GM19467 (cell line): ENCODE data around the gene RUNX1.

Source experiments
- ATAC-seq: cut with Tn5 transposase; IDR thresholded peaks from one replicate; pipeline ENCODE4 v1.9.1; 2021; ENCODE audit warnings: mild to moderate bottlenecking, moderate library complexity; ENCODE audit not compliant: unreplicated experiment

RUNX1 gene

GRCh38 chr21:35062016-35062415 is 12.9 kb upstream of the RUNX1 start:
- no peak for ATAC-seq

- ATAC-seq = no peak
Measured at GRCh38 chr21:35059742-35060141, 10.6 kb upstream of the RUNX1 start.

GRCh38 chr21:35058058-35058457 is 9.0 kb upstream of the RUNX1 start:
- ATAC-seq = no peak

DNA sequence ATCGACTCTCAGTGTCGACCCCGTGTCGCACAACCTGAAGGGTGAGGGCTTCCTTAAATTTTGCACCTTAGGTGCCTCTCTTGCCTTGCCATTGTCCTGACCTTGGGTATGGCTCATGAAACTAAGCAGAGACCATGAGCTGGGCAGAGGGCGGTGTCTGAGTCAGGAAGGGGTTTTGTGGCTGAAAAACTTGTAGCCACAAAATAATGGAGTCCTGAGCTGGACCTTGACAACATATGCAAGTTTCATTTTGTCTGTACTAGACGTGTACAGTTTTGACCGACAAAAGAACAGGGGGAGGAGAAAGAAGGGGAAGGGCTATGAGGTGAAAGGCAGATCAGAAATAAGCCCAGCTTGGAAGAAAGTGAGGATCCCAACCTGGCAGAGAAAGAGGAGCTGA is 8.3 kb upstream of the RUNX1 start:
- no peak for ATAC-seq

DNA sequence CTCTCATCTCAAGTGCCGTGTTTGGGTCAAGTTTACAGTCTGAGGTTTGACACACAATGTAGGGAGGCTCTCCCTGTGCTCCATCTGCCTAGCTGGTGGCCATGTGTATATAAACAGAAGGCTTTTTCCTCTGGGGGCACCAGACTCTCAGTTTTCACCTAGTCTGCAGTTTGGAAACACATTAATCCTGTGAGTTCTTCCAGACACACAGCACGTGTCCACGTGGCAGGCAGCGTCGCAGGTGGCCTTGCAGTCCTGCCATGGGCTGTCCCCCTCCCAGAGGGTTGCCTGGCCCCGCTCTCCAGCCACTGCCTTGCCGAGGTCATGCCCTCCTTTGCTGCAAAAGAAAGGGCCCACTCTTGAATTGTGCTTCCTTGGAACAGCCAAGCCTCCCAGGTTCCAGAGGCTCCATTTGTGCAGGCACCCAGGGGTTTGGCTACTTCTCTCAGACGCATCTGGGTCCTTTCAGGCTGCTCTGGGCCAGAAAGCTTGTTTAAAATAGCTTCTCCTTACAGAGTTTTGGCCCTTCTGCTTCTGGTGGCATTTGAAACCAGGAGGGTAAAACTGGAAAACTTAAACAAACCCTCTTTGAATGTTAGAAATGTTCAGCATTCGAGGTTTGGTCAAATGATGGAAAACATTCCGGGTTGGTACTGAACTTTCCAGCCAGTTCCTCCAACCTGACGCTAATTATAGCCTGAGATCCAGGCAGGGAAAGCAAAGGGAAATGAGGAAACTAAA is 4.4 kb upstream of the RUNX1 start:
- no peak for ATAC-seq

- ATAC-seq = no peak
Measured at GRCh38 chr21:35052801-35053200, 3.7 kb upstream of the RUNX1 start.

GRCh38 chr21:35051287-35051818 is 2.3 kb upstream of the RUNX1 start:
- no peak for ATAC-seq

DNA sequence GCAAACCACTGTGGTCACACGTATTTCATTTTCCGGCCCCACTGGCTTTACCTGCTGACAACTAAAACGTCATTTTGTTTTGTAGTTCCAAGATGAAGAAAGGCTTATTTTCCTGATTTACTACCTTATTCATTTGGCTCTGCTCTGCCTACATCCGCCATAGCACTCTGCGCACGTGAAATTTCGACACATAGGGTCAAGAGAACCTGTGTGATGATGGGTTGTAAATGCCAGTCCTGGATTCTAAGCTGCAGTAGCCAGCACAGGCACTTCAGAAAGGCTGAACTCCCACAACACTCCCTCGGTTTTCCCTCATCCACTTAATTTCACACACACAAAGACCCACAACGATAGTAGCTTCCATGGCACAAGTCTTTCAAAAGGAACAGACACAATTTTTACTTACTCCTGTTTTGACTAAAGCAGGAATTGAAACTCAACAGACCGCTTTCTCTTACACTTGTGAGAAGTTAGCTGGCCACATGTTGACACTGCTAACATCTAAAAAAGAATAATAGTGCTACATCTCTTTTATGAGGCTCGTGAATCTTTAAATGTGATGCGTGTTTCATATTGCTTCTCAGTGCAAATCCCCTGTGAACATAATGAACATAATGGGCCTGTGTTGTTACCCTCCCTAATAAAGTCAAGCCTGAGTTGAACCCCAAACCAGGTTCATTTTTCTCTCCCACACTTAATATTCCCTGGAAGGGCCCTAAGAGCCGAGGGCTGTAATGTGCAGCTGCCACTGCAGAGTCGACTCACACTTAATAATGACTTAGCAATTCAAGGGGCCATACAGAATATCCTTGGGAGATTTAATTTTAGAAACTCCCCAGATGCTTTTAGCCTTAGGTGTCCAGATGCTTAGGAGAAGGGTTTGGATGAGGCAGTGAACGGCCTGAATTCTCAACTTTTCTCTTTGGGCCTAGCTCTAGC is 1.5 kb upstream of the RUNX1 start:
- ATAC-seq = no peak

- no peak for ATAC-seq
Measured at GRCh38 chr21:35048183-35048601, 910 bp downstream of the RUNX1 start.

DNA sequence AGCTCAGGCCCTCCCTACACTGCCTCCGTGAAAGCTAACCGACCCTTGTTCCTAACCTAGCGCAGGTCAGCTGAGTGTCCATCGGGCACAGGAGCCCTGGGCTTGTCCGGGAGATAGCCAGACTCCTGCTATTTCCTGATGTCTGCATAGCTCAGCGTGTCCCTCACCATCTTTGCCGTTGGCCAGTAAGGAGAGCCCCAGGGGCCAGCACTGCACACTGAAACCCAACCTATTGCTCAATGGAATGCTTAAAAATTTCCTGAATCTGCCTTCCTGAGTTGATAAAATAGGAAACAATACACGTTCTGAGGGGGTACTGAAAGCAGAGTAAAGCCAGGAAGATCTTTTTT is 2.2 kb downstream of the RUNX1 start:
- ATAC-seq = no peak

DNA sequence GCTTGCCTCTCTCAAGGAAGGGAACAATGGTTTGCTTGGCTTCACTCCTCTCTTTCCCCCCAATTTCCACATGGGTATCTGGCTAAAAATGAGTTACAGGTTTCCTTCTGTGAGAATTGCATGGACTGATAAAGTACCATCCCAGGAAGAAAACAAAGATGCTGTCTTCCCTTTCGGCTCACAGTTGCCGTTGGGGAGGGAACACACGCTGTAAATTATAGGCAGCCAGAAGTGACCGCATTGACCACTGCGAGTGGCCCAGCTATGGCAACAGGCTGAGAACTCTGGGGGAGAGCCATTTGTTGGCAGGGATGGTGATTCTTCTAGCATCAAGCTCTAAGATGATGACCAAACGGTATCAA is 2.9 kb downstream of the RUNX1 start:
- ATAC-seq = no peak

GRCh38 chr21:35045542-35046262 is 3.4 kb downstream of the RUNX1 start:
- no peak for ATAC-seq

DNA sequence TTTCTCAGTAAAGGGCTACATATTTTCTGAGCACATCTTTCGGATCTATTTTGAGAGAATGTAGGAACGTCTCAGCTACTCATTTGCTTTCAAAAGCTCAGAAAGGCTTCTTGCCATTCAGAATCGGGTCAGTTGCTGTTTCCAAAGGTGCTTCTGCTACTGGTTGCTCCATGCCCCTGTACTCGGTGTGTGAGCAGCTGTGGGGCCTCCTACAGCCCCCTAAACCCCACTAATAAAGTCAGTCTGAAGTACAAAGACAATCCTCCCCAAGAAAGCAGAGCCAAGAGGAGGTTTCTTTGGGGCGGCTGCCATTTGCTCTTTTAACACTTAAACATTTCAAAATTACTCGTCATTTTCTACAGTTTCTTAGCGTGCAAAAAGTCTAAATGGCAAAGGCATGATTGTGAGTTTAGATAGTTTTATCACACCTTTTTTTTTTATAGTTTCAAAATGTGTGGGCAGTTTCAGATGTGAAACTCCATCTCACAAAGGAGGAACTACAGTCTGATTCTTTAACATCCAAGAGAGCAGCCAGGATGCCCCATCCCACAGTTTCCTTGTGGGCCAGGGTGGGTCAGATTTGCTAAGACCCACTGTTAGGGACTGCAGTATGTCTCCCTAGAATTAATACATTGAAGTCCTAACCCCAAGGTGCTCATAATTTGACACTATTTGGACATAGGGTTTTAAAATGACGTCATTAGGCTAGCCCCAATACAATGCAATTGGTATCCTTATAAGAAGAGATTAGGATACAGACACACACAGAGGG is 4.1 kb downstream of the RUNX1 start:
- ATAC-seq = no peak

- no peak for ATAC-seq
Measured at GRCh38 chr21:35044128-35044527, 5.0 kb downstream of the RUNX1 start.

DNA sequence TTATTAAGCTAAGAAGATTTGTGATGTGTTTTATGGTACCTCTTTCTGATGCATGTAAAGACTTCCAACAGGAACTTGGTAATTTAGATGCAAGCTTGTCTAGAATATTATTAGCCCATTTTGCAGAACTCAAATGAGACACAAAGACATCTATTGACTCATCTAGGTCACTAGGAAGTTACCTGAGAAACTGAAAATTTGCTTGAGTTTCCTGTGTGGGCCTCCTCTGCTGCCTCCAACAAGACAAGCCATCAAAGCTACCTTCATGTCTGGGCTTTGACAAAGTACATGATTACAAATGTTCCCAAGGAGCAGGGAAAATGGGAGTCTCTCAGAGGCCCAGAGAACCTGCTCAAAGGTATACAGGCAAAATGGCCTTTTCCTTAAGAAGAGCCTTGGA is 5.6 kb downstream of the RUNX1 start:
- no peak for ATAC-seq

DNA sequence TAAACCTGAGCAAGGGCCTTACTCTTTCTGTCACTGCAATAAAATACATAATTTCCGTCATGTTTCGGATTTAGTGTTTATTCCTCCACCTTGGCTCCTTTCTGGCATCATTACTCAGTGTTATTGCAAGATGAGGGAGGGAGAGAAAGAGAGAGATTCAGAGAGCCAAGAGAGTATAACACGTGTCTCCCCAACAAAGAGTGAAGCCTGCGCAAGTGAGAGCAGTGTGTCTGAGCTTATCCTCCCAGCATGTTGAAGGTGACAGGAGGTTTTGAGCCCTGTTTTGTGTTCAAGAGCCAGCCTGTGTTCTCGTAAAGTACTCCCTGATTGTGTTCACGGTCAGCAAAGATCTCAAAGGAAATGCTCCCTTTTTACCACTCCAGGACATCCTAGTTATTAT is 6.3 kb downstream of the RUNX1 start:
- ATAC-seq = no peak

- ATAC-seq = no peak
Measured at GRCh38 chr21:35041881-35042280, 7.2 kb downstream of the RUNX1 start.

GRCh38 chr21:35041122-35041521 is 8.0 kb downstream of the RUNX1 start:
- no peak for ATAC-seq

GRCh38 chr21:35039595-35040289 is 9.4 kb downstream of the RUNX1 start:
- ATAC-seq = no peak

DNA sequence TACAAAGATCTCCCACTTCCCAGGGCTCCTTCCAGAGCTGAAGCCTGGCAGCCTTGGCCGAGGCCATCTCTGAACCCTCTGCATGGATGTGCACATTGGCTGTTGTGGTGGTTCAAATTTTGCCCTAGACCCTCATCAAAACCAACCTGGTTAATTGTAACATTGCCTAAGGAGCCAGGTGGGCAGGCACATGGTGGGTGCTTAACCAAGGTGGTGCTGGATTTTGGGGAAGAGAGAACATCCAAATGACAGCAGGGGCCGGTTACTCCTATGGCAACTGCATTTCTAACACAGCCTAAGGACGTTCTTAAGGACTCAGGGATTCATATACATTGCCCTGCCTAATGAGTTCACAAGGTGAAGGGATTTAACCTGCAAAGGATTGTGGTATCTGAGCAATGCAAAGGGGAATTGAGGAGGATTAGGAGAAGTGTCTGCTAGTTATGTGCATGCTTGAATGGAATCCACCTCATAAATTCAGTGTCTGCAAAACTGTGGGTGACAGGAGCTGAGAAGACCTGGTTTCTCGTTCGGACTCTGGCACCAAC is 10.3 kb downstream of the RUNX1 start:
- no peak for ATAC-seq
